GM18505 (cell line): Measurements from ENCODE around the gene CDH2.

Experiments
- ATAC-seq: cut with Tn5 transposase; IDR thresholded peaks from one replicate; pipeline ENCODE4 v1.9.1; 2021; ENCODE audit not compliant: unreplicated experiment
- POLR2A ChIP-seq: IDR thresholded peaks from 4 replicates; pipeline ENCODE4 v1.6.1; 2011; ENCODE audit warnings: borderline replicate concordance; ENCODE audit not compliant: insufficient read depth, insufficient read length; ENCODE audit errors: extremely low read depth

Gene CDH2

DNA sequence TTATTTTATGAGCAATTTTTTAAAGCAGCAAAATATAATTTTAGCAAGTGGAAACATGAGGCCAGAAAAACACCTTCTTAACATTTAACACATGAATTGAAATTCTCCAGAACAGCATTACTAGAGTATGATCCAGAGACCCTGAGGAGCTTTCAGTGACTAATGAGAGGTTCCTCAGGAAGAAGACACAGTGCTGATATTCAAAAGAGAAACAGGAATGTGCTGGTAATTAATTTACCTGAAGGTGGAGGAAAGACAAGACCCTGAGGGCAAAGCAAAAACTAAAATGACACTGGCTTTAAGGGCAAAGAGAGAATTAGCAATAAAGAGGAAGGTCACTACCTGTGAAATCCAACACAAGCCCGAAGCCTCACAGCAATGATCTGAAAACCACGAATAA is 97.0 kb downstream of the CDH2 start:
- no peak for ATAC-seq
- TF ChIP-seq POLR2A, result no peak

DNA sequence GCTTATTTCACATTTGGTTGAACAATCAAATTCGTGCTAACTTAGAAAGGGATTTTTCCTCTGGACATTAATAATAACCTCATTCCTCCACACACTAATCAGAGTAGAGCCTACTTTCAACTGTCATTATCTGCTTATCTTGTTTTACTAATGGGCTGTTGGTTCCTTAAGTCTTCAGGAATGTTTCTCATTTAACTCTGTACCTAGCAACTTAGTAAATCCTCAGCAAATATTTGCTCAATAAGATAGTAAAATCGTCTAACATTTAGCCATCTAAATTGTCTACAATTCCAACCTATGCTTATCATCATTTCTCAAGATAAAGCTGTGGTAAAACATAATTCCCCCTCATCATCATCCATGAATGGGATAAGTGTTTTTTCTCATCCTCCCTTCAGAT is 98.1 kb downstream of the CDH2 start:
- no peak for ATAC-seq
- no peak for TF ChIP-seq POLR2A

DNA sequence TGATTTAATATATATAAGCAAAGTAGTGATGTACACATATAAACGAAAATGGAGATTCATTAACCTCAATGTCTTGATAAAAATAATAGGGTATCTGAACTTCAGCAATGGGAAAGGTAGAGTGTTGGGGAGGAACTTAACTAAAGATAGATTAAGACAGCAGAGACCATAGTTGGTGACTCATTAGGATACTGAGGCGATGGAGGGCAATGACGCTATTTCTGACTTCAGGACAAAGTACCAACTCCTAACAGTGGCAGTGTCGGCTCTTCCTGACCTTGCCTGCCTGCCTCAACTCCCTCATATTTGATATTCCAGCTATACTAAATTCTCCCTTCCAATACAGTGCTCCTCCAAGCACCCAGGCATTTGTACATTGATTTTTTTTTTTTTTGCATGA is 98.6 kb downstream of the CDH2 start:
- TF ChIP-seq POLR2A, result no peak

DNA sequence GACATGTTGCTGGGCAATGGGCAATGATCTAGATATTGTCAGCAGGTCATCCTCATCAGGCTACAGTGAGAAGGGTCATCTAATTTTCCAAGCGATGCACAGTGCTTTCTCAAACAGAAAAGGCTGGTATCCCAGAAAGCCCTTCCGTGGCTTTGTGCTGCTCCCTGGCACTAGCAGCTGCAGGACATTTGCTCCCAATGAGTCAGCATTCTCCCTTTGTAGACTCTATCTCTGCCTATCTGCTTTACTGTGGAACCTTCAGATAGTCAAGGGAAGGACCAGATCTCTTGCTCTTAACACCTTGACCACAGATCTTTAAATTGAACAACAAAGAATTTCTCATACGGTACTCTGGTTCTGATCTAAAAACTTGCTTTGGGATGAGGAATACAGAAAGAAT is 101.4 kb downstream of the CDH2 start:
- no peak for ATAC-seq
- no peak for TF ChIP-seq POLR2A

More for the DNA sequence above, 98.6 kb downstream of the CDH2 start:
- ATAC-seq, result no peak

DNA sequence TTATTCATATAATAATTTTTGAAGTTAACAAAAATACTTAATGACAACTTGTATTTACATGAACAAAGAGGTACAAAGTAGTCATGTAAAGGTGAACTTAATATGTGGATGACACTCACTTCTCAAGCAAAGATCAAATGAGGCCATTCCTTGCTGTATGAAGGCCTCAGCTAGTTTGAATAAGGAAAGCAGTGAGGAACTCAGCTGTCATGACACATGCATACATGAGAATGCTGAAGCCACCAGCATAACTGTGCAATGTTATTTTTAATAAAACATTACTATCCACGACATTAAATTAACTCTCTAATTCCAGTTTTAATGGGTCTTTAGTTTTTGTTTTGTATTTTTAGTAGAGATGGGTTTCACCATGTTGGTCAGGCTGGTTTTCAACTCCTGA is 102.9 kb downstream of the CDH2 start:
- no peak for TF ChIP-seq POLR2A
- ATAC-seq, result no peak

DNA sequence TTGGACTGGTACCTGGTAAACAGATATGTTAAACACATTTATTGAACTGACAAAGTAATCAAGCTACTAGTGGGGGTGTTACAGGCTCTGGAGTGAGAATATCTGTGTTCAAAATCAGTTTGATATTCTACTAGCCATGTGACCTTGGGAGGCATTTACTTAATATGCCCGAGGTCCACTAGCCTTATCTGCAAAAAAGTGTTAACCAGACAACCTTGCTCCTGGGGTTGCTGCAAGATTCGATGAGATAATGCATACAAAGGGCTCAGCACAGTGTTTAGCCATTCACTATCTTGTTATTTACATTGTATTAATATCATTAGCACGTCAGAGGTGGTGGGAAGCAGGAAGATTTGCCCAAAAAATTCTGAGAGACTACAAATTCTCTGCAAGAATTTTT is 103.3 kb downstream of the CDH2 start:
- no peak for ATAC-seq
- no peak for TF ChIP-seq POLR2A

DNA sequence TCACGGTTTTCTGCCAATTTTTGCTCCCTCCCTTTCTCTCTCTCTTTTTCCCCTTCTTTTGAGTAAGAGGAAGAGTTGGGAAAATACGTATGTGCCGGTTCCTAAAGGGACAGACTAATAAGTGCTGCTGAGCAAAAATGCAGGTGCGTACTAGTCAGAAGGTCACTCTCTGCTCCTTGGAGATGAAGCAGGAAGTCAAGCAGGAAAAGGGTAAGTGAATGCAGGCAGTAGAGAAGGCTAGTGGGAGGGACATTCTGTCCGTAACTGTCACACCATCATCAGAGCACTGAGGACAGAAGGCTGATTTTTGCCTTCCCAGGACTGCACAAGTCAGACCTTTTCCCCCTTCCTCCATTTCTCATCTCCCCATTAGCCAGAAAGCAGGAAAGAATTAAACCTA is 105.7 kb downstream of the CDH2 start:
- TF ChIP-seq POLR2A, result no peak

DNA sequence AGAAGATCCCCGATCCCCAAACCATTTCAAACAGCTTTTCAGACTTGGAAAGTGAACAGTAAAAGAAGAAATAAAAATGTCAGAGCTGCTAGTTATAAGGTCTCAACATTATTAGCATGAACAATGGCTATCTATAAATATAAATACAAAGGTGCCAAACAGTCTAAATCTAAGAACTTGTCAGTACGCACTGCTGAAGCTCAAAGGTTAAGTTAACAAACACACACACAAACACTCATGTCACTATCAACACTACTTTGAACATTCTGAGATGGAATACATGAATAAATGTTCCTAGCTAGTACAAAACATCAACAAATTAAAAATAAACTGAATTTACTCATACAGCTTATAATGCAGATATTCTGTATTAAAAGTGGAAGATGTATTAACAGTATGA is 108.7 kb downstream of the CDH2 start:
- TF ChIP-seq POLR2A, result no peak
- ATAC-seq, result no peak

More for the DNA sequence above, 105.7 kb downstream of the CDH2 start:
- ATAC-seq, result no peak

DNA sequence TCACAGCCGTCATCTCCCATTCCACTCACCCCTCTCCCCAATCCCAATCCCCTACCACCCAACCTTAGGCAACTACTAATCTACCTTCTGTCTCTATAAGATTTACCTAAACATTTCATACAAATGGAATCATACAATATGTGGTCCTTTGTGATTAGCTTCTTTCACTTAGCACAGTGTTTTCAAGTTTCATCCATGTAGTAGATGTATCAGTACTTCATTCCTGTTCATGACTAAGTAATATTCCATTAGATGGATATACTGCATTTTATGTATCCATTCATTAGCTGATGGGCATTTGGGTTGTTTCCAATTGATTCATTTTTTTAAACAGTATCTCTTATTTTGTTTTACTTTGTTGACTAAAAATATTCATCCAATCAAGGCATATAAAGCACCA is 109.6 kb downstream of the CDH2 start:
- no peak for ATAC-seq
- TF ChIP-seq POLR2A, result no peak

DNA sequence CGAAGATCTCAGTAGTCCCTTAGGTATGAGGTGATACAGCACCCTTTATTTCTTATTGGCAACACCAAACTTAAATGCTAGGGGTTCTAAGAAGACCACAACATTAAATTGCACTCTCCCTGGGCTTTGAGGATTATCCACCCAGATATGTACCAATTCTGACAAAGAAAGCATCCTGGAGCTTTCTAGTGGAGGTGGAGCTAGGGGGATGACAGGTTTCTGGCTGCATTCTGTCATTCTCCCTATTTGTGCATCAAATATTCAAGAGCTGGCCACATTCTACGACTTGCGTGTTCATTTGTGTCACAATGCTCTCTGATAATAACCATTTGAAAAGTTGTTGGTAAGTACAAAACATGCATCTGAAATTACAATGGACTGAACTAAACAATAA is 111.1 kb downstream of the CDH2 start:
- no peak for ATAC-seq
- no peak for TF ChIP-seq POLR2A

DNA sequence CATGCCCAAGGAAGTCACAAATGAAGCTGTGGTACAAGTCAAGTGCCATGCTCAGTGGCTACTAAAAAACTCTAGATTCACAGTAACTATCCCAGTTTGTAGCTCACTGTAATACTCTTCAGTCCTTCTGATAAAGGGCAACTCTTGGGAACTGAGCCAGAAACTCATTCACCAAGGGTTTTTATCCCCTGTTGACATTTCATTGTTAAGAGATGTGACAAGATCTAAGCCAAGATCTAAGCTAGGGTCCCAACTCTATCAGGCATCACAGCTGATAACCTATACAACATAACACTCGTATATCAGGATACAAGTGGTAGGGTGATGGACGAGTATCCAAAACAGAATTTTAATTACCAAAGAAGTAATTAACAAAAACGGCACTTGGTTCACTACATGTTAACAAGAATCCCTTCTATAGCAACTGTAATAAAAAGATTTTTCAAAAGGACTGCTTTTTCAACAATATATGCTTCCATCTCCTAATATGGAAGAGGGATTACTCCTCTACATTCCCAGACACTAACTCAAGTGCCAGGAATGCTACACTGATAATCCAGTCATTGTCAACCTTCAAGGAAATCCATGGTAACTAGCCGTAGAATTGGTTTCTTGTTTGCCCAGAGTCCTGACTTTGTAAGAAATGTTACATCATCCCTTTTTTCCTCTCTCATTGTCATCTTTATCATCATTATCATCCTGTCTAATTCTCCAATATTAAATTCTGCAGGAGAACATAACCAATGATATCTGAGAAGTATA is 111.7 kb downstream of the CDH2 start:
- ATAC-seq, result no peak

DNA sequence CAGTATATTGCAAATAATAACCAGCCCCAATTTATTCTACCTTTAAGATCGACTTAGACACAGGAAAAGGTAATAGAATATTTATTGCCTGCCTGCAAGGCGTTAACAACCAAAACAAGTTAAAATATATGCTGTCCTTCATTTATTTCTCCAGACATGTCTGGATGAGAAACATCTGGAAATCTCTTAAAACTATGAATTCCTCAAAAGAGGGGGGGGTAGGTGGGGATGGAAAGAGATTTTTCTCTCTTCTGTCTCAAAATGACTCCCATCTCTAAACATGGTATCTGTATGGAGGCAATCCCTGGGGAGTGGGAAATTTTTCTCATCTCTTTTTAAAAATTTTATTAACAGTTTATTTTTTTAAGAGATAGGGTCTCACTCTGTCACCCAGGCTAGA is 113.0 kb downstream of the CDH2 start:
- ATAC-seq, result no peak
- no peak for TF ChIP-seq POLR2A

More for the DNA sequence above, 111.7 kb downstream of the CDH2 start:
- no peak for TF ChIP-seq POLR2A

DNA sequence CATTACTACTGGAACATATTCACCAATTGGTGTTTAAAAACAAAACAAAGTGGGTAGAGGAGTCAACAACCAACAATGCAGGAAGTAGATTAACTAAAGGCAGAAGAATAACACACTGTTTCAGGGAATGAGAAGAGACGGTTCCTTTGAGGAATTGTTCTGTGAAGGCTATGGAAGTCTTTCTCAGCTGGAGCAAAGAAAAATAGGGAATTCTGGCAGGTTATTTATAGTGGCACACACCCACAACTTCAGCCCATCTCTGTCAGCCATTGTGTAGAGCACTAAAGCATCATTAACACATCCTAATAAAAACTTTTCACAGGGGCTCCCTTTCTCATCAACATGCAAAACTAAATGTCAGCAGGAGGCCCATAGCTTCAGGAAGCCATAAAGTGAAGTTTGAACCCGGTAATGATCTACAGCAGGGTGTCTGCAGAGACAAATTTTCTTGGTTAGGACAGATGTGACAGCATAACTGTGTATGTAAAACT is 113.6 kb downstream of the CDH2 start:
- no peak for TF ChIP-seq POLR2A
- no peak for ATAC-seq

DNA sequence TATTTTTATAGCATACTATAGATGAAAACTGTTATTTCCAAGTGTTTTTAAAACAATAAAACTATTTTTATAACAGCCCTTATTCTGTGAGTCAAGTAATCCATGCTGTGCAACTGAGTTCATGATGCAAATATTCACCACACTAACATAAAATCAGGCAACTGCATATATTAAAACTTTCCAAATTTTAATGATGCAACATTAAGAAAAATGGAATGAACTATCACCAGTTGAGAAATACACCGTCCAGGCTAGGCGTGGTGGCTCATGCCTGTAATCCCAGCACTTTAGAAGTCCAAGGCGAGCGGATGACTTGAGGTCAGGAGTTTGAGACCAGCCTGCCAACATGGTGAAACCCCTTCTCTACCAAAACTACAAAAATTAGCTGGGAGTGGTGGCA is 114.5 kb downstream of the CDH2 start:
- no peak for ATAC-seq
- TF ChIP-seq POLR2A, result no peak
